NCI-H2081 (cell line): ENCODE data around the gene C10orf88.

Experiments used
- DNase-seq, 2 experiments: peaks; one replicate each; lab custom pipeline; 2025; lab: John Stamatoyannopoulos, UW

Gene C10orf88

DNA sequence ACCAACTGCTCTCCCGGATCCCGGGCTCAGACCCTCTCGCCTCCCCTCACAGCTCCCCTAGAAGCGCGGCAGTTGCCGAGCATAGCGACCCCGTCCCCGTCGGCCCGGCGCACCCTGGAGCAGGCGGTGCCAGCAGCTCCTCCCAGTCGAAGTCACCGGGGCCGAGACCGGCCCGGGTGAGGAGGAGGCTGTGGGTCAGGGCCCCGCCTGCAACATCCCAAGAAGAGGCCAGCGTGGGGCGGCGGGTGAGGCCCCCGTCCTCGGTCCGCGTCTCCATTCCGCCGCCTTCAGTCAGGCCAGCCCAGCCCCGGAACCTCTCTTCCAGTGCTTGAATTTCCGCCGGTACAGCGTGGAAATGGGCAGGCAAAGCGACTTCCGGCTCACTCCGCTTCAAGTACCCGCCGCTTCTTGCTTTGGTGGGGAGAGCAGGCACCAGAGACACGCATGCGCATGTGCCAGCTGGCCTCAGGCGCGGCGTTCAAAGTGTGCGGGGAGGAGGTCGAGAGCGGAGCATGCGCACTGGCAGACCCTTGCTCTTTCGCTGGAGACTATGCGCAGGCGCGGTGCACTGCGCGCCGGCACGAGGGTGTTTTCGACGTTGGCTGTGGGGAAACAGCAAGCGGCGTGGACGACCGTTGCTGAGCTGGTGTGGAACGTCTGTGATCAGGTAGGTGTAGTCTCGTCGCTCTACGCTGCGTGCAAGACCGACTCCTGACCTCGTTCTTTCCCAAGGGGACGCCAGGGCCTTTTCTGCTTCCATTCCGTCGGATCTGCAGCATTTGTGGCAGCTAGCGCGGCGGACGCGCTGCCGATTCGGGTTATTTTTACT, at the start of gene C10orf88:
Gene C10orf88, minus strand, starts transcription at position 326 of the 829 bp plus-strand sequence. Its CDS starts 49 bp downstream, at position 277.
- DNase-seq, result peak; percentile 92 to 96

DNA sequence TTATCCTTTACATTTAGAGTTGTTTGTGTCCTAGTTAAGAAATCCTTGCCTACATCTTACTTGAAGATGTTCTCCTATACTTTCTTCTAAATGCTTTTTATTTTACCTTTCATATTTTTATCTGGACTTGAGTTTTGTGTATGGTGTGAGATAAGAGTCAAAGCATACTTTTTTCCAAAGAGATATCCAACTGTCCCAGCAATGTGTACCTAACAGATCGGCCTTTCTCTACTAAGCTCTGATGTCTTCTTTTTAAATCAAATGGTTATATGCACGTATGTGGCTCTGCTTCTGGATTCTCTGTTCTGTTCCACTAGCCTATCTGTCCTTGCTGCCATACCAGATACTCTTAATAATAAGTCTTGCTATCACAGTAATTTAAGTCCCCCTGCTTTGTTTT, 47.3 kb upstream of the C10orf88 start:
- DNase-seq, result no peak

GRCh38 chr10:123000155-123000554, 46.1 kb upstream of the C10orf88 start:
- no peak for DNase-seq

DNA sequence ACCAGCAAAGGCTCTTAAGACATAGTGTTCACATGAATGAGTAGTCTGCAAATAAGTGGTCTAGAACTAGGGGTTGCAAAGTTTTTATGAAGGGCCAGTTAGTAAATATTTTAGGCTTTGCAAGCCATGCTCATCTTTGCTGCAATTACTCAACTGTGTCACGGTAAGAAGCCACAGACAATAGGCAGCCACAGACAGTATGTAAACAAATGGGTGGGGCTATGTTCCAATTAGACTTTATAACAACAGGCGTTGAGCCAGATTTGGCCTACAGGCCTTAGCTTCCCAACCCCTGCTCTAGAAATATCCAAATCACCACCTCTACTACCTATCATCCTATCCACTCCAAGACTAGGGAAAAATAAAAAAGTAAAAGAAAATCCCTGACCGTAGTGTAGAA, 45.3 kb upstream of the C10orf88 start:
- DNase-seq, result peak in 1 of 2 experiments; percentile 10

- DNase-seq, result no peak
Measured at GRCh38 chr10:122998934-122999333, 44.9 kb upstream of the C10orf88 start.

- DNase-seq, result no peak
Measured at GRCh38 chr10:122998360-122998917, 44.4 kb upstream of the C10orf88 start.

GRCh38 chr10:122997864-122998263, 43.8 kb upstream of the C10orf88 start:
- no peak for DNase-seq

DNA sequence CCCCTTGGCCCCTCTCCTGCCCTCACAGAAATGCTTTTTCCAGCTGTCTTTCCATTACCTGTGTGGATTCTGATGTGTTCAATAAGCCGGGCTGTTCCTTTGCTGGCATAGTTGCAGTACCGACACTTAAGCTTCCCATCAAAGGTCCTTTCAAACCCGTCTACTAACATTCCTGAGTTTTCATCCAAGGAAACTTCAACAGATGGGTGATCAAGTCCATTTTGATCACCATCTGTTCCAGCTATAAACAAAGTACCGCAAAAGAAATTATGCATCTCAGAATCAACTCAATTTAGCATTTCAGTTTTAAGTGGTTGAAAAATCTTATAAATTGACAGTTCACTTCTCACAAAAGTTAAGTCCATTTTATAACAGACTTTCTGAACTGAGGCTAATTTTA, 41.9 kb upstream of the C10orf88 start:
- no peak for DNase-seq

DNA sequence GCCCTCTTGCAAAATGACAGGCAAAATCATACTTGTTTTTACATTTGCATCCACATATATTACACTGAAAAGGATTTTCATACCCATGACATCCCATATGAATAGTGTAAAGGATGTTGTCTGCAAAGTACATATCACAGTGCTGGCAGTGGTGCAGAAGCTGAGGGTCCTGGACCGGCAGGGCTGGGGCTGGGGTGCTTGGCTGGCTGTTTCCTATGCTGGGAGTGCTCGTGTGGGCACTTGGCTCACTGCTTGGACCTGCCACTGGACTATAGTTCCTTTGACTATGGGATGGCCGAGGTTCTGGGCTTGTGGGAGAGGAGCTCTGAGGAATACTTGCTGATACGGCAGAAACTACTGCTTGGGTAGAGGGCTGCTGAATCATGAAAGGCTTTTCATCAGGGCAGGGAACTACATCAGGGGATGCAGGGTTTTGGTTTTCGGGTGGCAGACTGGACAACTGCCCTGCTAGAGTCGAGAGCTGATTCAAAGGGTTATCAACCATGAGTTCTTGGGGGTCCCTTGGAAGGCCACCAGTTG, 39.8 kb upstream of the C10orf88 start:
- DNase-seq, result no peak

GRCh38 chr10:122992031-122992585, 38.1 kb upstream of the C10orf88 start:
- DNase-seq, result no peak

DNA sequence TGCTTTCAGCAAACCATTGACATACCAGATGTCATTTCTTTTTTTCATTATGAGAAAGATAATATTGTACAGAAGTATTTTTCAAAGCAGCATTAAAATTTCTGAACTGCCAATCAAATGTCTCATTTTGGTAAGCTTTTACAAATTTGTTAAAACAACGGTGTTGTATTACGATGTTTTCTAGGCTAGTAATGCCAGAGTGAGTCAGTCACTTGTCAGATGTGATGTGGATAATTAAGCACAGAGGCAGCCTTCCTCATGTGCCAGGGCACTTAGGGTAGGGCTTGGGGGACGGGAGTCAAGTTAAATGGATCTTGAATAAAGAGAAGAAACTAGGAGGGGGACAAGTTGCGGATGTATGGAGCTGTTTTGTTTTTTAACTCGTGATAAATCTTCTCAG, 36.3 kb upstream of the C10orf88 start:
- DNase-seq, result no peak

DNA sequence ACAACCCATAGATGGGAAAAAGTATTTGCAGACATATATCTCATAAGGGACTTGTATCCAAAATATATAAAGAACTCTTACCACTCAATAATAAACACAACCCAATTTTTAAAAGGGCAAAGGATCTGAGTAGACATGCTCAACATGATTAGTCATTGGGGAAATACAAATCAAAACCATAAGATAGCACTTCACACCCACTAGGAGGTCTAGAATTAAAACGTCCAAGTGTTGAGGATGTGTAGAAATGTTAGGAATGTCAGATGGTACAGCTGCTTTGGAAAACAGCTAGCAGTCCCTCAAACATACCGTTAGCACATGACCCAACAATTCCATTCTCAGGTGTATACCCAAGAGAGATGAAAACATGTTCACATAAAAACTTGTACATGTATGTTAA, 34.5 kb upstream of the C10orf88 start:
- DNase-seq, result no peak

DNA sequence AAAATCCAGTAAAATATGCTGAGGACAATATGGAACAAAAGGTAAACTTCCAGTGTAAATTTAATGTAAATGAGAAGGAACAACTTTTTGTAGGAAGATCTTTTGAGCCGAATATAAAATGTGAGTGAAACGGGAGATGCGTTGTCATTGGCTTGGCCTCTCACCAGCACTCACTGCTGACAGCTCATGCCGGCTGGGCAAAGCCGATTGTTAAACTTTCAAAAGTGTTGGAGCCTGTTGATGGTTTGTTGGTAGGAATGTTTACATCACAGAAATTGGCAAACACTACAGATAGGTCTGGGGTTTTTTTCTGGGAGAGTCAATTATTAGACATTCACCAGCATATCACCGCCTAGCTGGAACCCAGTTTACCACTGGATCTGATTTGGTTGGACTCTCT, 32.3 kb upstream of the C10orf88 start:
- no peak for DNase-seq

DNA sequence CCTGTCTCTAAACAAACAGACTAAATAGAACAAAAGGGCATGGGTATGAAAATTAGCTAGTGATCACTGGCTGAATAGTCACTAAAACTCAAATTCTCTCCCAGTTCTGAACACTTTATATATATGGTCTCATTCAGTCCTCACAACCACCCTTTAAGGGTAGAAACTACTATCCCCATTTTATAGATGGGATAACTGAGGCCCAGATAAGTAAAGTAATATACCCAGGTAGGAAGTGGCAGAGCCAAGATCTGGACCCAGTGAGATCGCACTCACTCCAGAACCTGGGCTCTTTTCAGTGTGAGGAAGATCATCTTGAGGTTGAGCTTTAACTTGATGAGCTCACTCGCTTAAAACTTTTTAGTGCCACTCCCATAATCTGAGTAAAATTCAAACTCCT, 30.7 kb upstream of the C10orf88 start:
- DNase-seq, result no peak

GRCh38 chr10:122983898-122984297, 29.9 kb upstream of the C10orf88 start:
- no peak for DNase-seq

DNA sequence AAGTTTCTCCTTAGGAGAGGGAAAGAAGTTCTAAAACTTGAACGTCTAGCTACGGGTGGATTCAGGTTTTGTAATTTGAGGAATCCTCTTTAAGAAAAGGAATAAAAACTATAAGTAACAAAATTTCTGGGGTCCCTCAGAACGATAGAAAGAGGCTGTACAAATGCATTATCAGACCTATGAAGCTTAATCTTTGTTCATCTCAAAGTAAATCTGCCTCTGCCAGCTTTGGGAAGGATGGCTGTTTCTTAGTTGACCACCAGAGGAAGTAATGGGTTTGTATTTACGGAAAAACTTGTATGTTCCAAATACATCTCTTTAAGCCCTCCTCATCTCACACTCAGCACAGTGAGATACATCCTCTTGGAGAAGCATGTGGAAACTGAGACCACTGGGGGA, 27.0 kb upstream of the C10orf88 start:
- no peak for DNase-seq

GRCh38 chr10:122980209-122981065, 26.4 kb upstream of the C10orf88 start, which contains the start of gene PSTK:
PSTK (plus strand) TSS chr10:122980401; CDS start chr10:122980480, 79 bp downstream.
- DNase-seq, result peak; percentile 78 to 85

DNA sequence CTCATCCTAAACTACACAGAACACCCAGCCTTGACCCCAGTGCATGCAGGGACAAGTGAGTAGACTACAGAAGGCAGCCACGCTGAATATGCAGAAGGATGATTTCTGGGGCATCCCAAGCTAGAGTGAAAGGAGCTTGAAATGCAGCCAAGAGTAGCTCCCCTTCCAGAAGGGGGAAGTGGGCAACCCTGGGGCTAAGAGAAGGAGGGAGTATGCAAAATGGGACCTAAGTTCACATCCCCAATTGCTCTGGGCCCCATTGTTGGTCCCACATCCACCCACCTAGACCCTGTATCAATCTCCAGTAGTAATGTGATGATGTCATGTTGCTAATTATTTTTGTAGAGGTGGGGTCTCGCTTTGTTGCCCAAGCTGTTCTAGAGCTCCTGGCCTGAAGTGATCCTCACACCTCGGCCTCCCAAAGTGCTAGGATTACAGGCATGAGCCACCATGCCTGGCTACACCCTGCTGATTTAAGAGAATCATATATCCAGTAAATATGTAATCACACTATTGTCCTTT, 20.6 kb upstream of the C10orf88 start:
- no peak for DNase-seq

DNA sequence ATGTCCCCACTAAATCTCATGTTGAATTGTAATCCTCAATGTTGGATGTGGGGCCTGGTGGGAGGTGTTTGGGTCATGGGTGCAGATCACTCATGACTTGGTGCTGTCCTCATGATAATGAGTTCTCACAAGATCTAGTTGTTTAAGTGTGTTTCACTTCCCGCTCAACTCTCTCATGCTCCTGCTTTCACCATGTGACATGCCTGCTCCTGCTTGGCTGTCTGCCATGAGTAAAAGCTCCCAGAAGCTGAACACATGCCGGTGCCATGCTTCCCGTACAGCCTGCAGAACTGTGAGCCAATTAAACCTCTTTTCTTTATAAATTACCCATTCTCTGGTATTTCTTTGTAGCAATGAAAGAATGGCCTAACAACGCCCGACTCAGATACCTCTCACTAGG, 20.0 kb upstream of the C10orf88 start:
- DNase-seq, result no peak

DNA sequence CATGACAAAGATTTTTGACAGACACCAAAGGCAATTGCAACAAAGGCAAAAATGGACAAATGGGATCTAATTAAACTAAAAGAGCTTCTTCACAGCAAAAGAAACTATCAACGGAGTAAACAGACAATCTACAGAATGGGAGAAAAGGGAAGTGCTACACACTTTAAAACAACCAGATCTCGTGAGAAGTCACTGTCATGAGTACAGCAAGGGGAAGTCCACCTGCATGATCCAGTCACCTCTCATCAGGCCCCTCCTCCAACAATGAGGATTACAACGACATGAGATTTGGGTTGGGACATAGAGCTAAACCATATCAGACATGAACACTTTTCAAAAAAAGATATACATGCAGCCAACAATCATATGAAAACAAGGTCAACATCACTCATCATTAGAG, 14.7 kb upstream of the C10orf88 start:
- DNase-seq, result no peak

DNA sequence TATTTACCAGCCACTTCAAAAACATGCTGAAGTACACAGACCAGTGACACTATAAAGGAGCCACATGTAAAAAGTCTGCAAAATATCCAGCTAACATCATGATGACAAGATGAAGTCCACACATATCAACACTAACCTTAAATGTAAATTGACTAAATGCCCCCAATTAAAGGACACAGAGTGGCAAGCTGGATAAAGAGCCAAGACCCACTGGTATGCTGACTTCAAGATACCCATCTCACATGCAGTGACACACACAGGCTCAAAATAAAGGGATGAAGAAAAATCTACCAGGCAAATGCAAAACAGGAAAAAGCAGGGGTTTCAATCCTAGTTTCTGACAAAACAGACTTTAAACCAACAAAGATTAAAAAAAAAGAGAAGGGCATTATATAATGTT, 12.9 kb upstream of the C10orf88 start:
- no peak for DNase-seq

DNA sequence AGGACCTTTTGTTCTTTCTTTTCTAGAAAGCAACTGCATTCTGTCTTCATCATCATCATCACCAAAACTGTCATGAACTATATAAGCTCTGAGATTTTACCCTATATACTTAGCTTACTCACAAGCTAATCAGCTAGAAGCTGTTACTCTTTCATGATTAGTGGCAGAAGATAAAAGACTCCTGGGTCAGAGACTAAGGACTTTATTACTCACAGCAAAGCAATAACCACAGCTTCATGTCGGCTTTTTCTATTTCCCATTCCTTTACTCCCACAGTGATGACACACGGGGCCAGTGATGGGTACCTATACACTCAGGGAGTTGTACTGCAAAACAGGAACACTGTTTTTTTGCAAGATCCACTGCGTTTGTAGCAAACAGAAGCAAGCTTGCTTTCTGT, 8.4 kb upstream of the C10orf88 start:
- DNase-seq, result no peak
